ENCODE data around the gene CPT1C.

The CPT1C gene

GRCh38 chr19:49684251-49684982 is 6.5 kb upstream of the CPT1C start:
- DNase-seq: no peak

- no peak for DNase-seq
These were observed 5.8 kb upstream of the CPT1C start for GRCh38 chr19:49684983-49685553.

GRCh38 chr19:49685845-49686332 is 5.0 kb upstream of the CPT1C start:
- no peak for DNase-seq

- DNase-seq: no peak
These were observed 4.3 kb upstream of the CPT1C start for GRCh38 chr19:49686503-49687088.

GRCh38 chr19:49687150-49687549 is 3.8 kb upstream of the CPT1C start:
- DNase-seq: no peak

GRCh38 chr19:49687566-49688316 is 3.2 kb upstream of the CPT1C start:
- DNase-seq: no peak

GRCh38 chr19:49688531-49689132 is 2.3 kb upstream of the CPT1C start:
- DNase-seq: no peak

- DNase-seq: peak; percentile 51
These were observed 1.5 kb upstream of the CPT1C start, which contains the start of gene ADM5 for GRCh38 chr19:49689133-49690078. Gene ADM5 (plus strand): TSS chr19:49689594. CDS start chr19:49689838, 244 bp downstream.

GRCh38 chr19:49690079-49690655 is 749 bp upstream of the CPT1C start:
- no peak for DNase-seq

- DNase-seq: no peak
These were observed 579 bp downstream of the CPT1C start for GRCh38 chr19:49691243-49692146.

GRCh38 chr19:49692147-49692506 is 1.2 kb downstream of the CPT1C start:
- no peak for DNase-seq

GRCh38 chr19:49696115-49696514 is 5.2 kb downstream of the CPT1C start:
- DNase-seq: no peak

- no peak for DNase-seq
These were observed 5.9 kb downstream of the CPT1C start for GRCh38 chr19:49696865-49697264.

GRCh38 chr19:49699364-49699763 is 8.4 kb downstream of the CPT1C start:
- DNase-seq: no peak

- DNase-seq: no peak
These were observed 9.6 kb downstream of the CPT1C start for GRCh38 chr19:49700563-49700962.

GRCh38 chr19:49701271-49701786 is 10.4 kb downstream of the CPT1C start:
- no peak for DNase-seq

- no peak for DNase-seq
These were observed 14.1 kb downstream of the CPT1C start for GRCh38 chr19:49704888-49705642.

- no peak for DNase-seq
These were observed 15.0 kb downstream of the CPT1C start for GRCh38 chr19:49705919-49706318.

- no peak for DNase-seq
These were observed 19.5 kb downstream of the CPT1C start for GRCh38 chr19:49710372-49710951.

Measured in activated CD8-positive, alpha-beta memory T cell treated with anti-CD3 and anti-CD28 coated beads, Interleukin-2, amount 50 U/mL, for 4 hours (primary cell).